ENCODE measurements around the gene SBK3. TPM values are rescaled to one million over a fixed set of nuclear protein-coding genes. Genes with fewer than 3 reads are reported as not detected.

The SBK3 gene
- total RNA-seq, 2 experiments from 2014 or later = not detected

DNA sequence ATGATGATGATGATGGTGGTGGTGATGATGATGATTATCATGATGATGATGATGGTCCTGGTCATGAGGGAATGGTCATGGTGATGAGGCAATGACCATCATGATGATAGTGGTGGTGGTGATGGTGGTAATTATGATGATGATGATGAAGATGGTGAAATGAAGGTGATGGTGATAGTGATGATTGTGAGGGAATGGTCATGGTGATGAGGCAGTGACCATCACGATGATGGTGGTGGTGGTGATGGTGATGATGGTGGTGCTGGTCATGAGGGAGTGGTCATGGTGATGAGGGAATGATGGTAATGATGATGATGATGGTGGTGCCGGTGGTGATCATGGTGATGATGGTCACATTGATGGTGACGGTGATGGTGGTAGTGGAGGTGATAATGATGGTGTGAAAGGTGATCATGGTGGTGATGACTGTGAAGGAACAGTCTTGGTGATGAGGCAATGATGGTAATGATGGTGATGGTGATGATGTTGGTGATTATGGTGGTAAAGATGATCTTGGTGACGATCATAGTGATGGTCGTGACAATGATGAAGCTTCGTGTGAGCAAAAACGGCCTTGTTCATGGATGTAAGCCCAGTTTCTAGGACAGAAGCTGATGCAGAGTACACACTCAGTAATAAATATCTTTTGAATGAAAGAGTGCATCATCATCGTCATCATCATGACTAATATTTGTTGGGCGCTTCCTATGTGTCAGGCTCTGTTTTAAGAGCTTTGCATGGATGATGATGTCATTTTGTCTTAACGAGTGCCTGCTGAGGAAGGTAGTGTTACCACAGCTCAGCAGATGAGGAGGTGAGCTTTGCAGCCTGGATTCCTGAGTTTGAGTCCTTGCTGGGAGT lies 25.7 kb downstream of the SBK3 start:
- intact Hi-C loops (cut with micrococcal nuclease) = loop anchor here (10.0 kb wide), 1 partner anchor 285 kb away; no protein-coding TSS in a partner anchor
- H3K27ac Mint-ChIP-seq = no peak overlapping the region
- H3K36me3 Mint-ChIP-seq = no peaks in the 10 kb centered on the region
- H3K9me3 Mint-ChIP-seq = no peaks in the 10 kb centered on the region
- ChIA-PET CTCF (interaction anchor here (1.1 to 1.2 kb wide), 2 partner anchors 16 to 112 kb away, joined by 3 to 11 read pairs; no protein-coding TSS in a partner anchor), POLR2A (no interaction called here)
- no peak for DNase-seq
- no peak overlapping the region for H3K4me3 Mint-ChIP-seq
- no peaks in the 10 kb centered on the region for H3K27me3 Mint-ChIP-seq
- H3K4me1 Mint-ChIP-seq (ENCODE audit: low read depth) = peaks cover 3% of the 10 kb centered on the region

DNA sequence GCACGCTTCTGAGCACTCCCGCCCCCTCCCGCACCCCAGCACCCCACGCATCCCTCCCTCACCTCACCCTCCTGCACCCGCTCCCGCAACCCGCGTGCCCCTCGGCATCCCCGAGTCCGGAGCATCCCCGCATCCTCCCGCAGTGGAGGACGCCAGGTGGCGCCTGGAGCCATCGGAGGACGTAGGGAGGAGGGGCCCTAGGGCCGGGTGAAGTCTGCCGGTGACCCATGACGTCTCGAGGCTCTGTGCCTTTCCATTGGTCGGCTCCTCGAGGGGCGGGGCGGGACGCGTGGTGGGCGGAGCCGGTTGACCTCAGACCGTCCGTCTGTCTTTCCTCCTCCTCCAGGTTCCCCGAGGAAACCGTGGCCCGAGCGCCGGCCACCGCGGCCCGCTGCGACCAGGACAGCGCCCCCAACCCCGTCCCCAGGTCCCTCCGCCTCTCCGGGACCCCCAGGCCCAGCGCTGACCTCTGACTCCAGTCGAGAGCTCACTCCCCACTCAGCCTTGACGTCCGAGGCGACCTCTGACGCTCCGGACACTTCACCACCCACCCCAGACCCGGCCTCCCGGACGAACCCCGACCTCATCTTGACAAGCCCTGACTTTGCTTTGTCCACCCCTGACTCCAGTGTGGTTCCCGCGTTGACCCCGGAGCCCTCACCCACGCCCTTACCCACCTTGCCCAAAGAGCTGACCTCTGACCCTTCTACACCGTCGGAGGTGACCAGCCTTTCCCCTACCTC lies 28.3 kb downstream of the SBK3 start:
- no peaks in the 10 kb centered on the region for H3K9me3 Mint-ChIP-seq
- H3K4me1 Mint-ChIP-seq (ENCODE audit: low read depth) = peaks cover 3% of the 10 kb centered on the region
- H3K27me3 Mint-ChIP-seq = peaks cover 11% of the 10 kb centered on the region
- peak overlapping the region; percentile 64 for H3K4me3 Mint-ChIP-seq
- CTCF ChIA-PET = interaction anchor here (0.7 to 1.9 kb wide), 8 partner anchors 12 to 136 kb away, joined by 3 to 19 read pairs (median 6); partner anchors contain the start of genes ZNF784 and ZNF865
- H3K27ac Mint-ChIP-seq = no peak overlapping the region
- H3K36me3 Mint-ChIP-seq = no peaks in the 10 kb centered on the region
- DNase-seq = peak; percentile 93
- POLR2A ChIA-PET = no interaction called here
- intact Hi-C loops (cut with micrococcal nuclease) = loop anchor here (1.0 to 10.0 kb wide), 3 partner anchors 89 to 288 kb away; no protein-coding TSS in a partner anchor

DNA sequence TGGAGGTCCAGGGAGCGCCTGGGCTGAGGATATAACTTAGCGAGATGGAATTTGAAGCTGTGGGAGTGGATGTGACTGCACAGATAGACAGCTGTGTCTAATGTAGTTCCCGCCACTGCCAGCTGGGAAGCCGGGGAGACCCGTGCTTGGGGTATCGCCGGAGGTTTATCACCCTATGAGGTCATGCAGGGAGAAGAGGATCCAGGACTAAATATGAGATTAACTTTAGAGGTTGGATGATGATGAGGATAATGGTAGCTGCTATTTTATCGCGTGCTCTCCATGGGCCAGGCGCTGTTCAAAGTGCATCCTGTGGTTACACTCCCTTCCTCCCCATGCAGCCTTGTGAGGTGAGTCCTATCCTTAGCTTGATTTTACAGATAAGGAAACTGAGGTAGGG lies 37.2 kb downstream of the SBK3 start:
- ChIA-PET CTCF (interaction anchor here (1.7 kb wide), 1 partner anchor 41 kb away, joined by 6 read pairs; no protein-coding TSS in a partner anchor), POLR2A (no interaction called here)
- peaks cover 2% of the 10 kb centered on the region for H3K36me3 Mint-ChIP-seq
- no peak overlapping the region for H3K27ac Mint-ChIP-seq
- H3K4me3 Mint-ChIP-seq = no peak overlapping the region
- intact Hi-C loops (cut with micrococcal nuclease) = no loop called here
- peaks cover 25% of the 10 kb centered on the region for H3K27me3 Mint-ChIP-seq
- H3K9me3 Mint-ChIP-seq = no peaks in the 10 kb centered on the region
- H3K4me1 Mint-ChIP-seq (ENCODE audit: low read depth) = peaks cover 11% of the 10 kb centered on the region
- DNase-seq = no peak

DNA sequence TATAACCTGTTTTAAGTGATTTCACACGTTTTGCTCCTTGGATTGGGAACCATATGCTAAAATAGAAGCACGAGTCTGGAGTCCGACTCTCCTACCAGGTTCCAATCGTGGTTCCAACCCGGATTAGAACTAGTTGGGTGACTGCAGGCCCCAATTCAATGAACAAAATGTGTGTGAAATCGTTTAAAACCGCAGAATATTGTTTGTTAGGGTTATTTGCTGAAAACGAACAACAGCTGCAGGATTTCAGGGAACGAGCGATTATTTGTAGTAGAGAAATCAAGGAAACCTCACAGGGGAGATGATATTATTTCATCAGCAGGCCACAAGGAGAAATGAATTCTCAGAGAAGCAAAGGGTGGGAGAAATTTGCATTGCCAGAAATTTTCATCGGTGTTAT lies 40.4 kb downstream of the SBK3 start:
- Mint-ChIP-seq H3K4me1 (ENCODE audit: low read depth) (peaks cover 18% of the 10 kb centered on the region), H3K27me3 (peaks cover 11% of the 10 kb centered on the region), H3K36me3 (peaks cover 2% of the 10 kb centered on the region), H3K4me3 (no peak overlapping the region), H3K27ac (no peak overlapping the region), H3K9me3 (no peaks in the 10 kb centered on the region)
- no peak for DNase-seq
- POLR2A ChIA-PET = interaction anchor here (1.5 kb wide), 1 partner anchor 18 kb away, joined by 5 read pairs; no protein-coding TSS in a partner anchor
- CTCF ChIA-PET = interaction anchor here (0.8 to 3.5 kb wide), 18 partner anchors 10 to 364 kb away, joined by 3 to 93 read pairs (median 13); partner anchors contain the start of genes NAT14 and ZNF628
- intact Hi-C loops (cut with micrococcal nuclease) = loop anchor here (5.0 kb wide), 1 partner anchor 363 kb away; no protein-coding TSS in a partner anchor

DNA sequence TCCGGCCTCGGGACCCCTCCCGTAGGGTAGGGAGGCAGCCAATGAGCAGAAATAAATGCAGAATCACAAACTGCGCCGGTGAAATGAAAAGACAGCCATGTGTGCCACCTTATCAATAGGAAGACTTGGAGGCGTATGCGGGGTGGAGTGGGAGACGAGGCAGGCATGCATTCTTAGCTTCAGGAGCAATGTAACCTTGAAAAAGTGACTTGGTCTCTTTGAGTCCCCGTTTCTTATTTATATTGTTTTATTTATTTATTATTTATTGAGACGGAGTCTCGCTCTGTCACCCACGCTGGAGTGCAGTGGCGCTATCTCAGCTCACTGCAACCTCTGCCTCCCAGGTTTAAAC lies 41.1 kb downstream of the SBK3 start:
- ChIA-PET CTCF (interaction anchor here (0.6 to 3.5 kb wide), 49 partner anchors 8 to 831 kb away, joined by 3 to 93 read pairs (median 5); partner anchors contain the start of genes FIZ1, ISOC2, KMT5C and NAT14), POLR2A (interaction anchor here (0.8 to 1.5 kb wide), 4 partner anchors 17 to 132 kb away, joined by 3 to 6 read pairs (median 4); partner anchors contain the start of genes ISOC2 and ZNF628)
- intact Hi-C loops (cut with micrococcal nuclease) = loop anchor here (5.0 kb wide), 1 partner anchor 362 kb away; no protein-coding TSS in a partner anchor
- H3K27ac Mint-ChIP-seq = no peak overlapping the region
- no peak for DNase-seq
- peaks cover 2% of the 10 kb centered on the region for H3K36me3 Mint-ChIP-seq
- no peaks in the 10 kb centered on the region for H3K9me3 Mint-ChIP-seq
- peaks cover 10% of the 10 kb centered on the region for H3K27me3 Mint-ChIP-seq
- H3K4me3 Mint-ChIP-seq = peak overlapping the region; percentile 69
- peaks cover 18% of the 10 kb centered on the region for H3K4me1 Mint-ChIP-seq (ENCODE audit: low read depth)

DNA sequence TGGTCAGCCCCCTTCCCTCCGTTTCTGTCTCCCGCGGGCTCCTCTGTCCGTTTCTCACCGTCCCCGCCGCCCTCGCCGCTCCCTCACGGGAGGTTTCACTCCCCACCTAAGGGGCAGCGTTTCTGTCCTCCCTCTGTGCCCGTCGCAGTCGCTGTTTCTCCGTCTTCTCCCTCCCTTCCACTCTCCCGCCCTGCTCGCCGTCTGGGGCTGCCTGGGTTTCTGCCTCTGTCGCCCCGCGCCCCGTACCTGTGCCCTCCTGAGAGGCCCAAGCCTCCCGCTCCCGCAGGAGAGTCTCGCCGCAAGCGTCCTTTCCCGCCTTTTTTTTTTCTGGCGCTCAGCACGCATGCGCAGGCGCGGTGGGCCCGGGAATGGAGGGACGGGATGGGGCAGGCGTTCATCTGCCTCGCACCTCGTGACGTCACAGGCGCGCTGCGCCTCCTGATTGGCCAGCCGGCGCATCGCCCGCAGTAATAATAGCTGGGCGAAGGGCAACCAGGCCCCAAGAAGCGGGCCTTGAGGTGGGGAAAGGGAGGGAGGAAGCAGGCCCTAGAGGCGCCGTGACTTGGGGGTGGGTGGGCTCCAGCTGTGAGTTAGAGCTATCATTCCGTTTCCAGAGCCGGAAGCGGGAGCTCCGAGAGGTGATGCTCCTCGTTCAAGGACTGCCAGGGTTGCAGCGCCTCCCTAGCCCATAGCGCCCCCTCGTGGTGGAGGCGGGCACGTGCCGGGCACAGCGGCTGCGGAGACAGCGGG lies 41.7 kb downstream of the SBK3 start:
- Mint-ChIP-seq H3K4me1 (ENCODE audit: low read depth) (peaks cover 18% of the 10 kb centered on the region), H3K36me3 (peaks cover 2% of the 10 kb centered on the region)

DNA sequence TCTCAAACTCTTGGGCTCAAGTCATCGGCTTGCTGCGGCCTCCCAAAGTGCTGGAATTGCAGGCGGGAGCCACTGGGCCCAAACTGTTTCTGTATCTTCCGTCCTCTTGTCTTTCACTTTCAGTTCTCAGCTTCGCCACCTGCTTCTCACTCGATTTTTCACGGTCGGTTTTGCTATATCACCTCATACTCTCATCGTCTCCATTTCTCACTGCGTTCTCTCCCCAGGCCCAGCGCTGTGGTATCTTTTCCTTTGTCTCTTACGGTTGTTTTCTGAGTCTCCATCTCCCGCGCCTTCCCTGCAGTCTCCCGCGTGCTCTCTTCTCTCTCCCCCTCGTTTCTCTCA lies 42.2 kb downstream of the SBK3 start:
- peaks cover 18% of the 10 kb centered on the region for H3K4me1 Mint-ChIP-seq (ENCODE audit: low read depth)
- intact Hi-C loops (cut with micrococcal nuclease) = loop anchor here (1.0 to 5.0 kb wide), 2 partner anchors 35 to 361 kb away; no protein-coding TSS in a partner anchor

More for the DNA sequence above, 41.7 kb downstream of the SBK3 start:
- no peaks in the 10 kb centered on the region for H3K9me3 Mint-ChIP-seq
- peak overlapping the region; percentile 78 for H3K27ac Mint-ChIP-seq
- peak overlapping the region; percentile 69 for H3K4me3 Mint-ChIP-seq
- ChIA-PET CTCF (interaction anchor here (0.6 to 3.5 kb wide), 54 partner anchors 9 to 830 kb away, joined by 3 to 93 read pairs (median 5); partner anchors contain the start of genes FIZ1, ISOC2, KMT5C and NAT14), POLR2A (interaction anchor here (0.8 to 1.5 kb wide), 4 partner anchors 16 to 133 kb away, joined by 3 to 6 read pairs (median 4); partner anchors contain the start of genes ISOC2 and ZNF628)
- DNase-seq = peak; percentile 94
- H3K27me3 Mint-ChIP-seq = peaks cover 5% of the 10 kb centered on the region
- intact Hi-C loops (cut with micrococcal nuclease) = loop anchor here (1.0 to 5.0 kb wide), 2 partner anchors 35 to 361 kb away; no protein-coding TSS in a partner anchor

DNA sequence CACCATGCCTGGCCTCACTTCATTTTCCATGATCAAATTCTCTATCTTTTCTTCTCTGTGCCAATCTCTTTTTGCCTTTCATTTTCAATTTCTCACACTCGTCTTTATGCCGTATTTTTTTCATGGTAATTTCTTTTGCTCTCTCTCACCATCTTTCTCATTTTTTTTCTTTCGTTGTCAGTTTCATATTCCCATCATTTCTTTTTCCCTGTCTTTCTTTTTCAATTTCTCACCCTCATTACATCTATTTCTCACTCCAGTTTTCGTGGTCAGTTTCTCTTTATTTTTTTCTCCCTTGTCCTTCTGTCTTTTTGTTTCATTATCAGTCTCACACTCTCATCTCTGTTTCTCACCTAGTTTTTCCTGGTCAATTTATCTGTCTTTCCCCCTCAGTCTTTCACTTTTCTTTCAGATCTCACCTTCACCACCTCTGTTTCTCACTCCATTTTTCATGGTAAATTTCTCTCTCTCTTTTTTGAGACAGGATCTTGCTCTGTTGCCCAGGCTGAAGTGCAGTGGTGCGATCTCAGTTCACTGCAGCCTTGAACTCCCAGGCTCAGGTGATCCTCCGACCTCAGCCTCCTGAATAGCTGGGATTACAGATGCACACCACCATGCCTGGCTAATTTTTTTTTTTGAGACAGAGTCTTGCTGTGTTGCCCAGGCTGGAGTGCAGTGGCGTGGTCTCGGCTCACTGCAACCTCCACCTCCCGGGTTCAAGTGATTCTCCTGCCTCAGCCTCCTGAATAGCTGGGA lies 43.0 kb downstream of the SBK3 start:
- no peak overlapping the region for H3K27ac Mint-ChIP-seq
- ChIA-PET POLR2A (no interaction called here), CTCF (interaction anchor here (1.9 to 3.5 kb wide), 2 partner anchors 35 to 129 kb away, joined by 6 to 93 read pairs; no protein-coding TSS in a partner anchor)
- DNase-seq = no peak
- peaks cover 2% of the 10 kb centered on the region for H3K36me3 Mint-ChIP-seq
- intact Hi-C loops (cut with micrococcal nuclease) = loop anchor here (5.0 kb wide), 1 partner anchor 360 kb away; no protein-coding TSS in a partner anchor
- peaks cover 18% of the 10 kb centered on the region for H3K4me1 Mint-ChIP-seq (ENCODE audit: low read depth)
- H3K4me3 Mint-ChIP-seq = no peak overlapping the region
- H3K27me3 Mint-ChIP-seq = no peaks in the 10 kb centered on the region
- no peaks in the 10 kb centered on the region for H3K9me3 Mint-ChIP-seq

More for the DNA sequence above, 42.2 kb downstream of the SBK3 start:
- peaks cover 5% of the 10 kb centered on the region for H3K27me3 Mint-ChIP-seq
- DNase-seq = no peak
- peak overlapping the region; percentile 69 for H3K4me3 Mint-ChIP-seq
- H3K36me3 Mint-ChIP-seq = peaks cover 2% of the 10 kb centered on the region
- ChIA-PET CTCF (interaction anchor here (0.7 to 3.5 kb wide), 31 partner anchors 9 to 385 kb away, joined by 3 to 93 read pairs (median 7); partner anchors contain the start of genes ISOC2, KMT5C, NAT14 and ZNF524), POLR2A (interaction anchor here (1.2 kb wide), 1 partner anchor 27 kb away, joined by 6 read pairs; the partner anchor contains the start of gene ZNF628)
- no peaks in the 10 kb centered on the region for H3K9me3 Mint-ChIP-seq
- no peak overlapping the region for H3K27ac Mint-ChIP-seq

DNA sequence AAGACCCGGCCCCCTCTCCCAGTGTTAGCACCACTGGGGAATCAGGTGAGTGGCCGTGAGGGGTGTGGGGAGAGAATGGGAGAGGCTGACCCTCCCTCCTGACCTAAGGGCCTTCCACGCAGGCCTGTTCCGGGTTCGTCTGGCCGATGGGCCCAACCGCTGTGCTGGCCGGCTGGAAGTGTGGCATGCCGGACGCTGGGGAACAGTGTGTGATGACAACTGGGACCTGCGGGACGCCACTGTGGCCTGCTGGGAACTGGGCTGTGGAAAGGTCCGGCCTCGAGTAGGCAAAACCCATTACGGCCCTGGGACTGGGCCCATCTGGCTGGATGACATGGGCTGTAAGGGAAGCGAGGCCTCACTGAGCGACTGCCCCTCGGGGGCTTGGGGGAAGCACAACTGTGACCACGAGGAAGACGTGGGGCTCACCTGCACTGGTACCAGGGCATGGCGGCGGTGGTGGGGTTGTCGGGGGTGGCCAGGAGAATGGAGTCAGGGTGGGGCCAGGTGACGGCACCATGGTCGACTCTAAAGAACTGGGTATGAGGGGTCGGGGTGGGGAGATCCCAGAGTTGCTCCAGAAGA lies 44.9 kb downstream of the SBK3 start:
- intact Hi-C loops (cut with micrococcal nuclease) = loop anchor here (5.0 kb wide), 1 partner anchor 358 kb away; no protein-coding TSS in a partner anchor
- DNase-seq = no peak
- CTCF ChIA-PET = interaction anchor here (0.6 to 1.9 kb wide), 4 partner anchors 33 to 359 kb away, joined by 3 to 11 read pairs (median 6); no protein-coding TSS in a partner anchor
- POLR2A ChIA-PET = no interaction called here
- no peak overlapping the region for H3K4me3 Mint-ChIP-seq
- no peak overlapping the region for H3K27ac Mint-ChIP-seq
- peaks cover 18% of the 10 kb centered on the region for H3K4me1 Mint-ChIP-seq (ENCODE audit: low read depth)
- H3K9me3 Mint-ChIP-seq = no peaks in the 10 kb centered on the region
- H3K27me3 Mint-ChIP-seq = no peaks in the 10 kb centered on the region
- H3K36me3 Mint-ChIP-seq = peaks cover 2% of the 10 kb centered on the region

DNA sequence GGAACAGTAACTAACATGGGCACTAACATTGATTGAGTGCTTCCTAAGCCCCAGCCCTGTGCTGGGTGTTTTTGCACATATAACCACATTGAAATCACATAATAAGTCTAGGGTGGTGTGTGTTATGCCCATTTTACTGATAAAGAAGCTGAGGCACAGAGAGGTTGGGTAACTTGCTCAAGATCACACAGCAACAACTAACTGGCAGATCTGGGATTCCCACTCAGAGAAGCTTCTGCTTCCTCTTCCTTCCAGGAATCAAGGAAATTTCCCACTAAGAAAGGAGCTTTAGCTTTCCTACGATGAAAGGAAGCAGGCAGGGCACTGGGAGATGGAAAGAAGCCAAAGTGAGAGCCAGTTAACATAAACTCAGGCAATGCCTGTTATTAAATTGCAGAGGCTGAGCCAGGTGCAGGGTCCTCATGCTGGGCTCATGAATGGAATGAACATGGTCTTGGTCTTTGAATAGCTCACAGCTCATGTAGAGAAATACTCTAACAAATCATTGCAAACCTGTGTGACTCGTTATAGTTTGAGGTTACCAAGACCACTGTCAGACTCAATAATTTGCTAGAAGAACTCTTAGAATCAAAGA lies 47.0 kb downstream of the SBK3 start:
- Mint-ChIP-seq H3K9me3 (no peaks in the 10 kb centered on the region), H3K27me3 (no peaks in the 10 kb centered on the region), H3K36me3 (no peaks in the 10 kb centered on the region), H3K4me3 (no peak overlapping the region), H3K27ac (no peak overlapping the region), H3K4me1 (ENCODE audit: low read depth) (peaks cover 9% of the 10 kb centered on the region)
- no peak for DNase-seq
- intact Hi-C loops (cut with micrococcal nuclease) = no loop called here
- POLR2A ChIA-PET = no interaction called here
- CTCF ChIA-PET = interaction anchor here (0.6 kb wide), 1 partner anchor 32 kb away, joined by 3 read pairs; no protein-coding TSS in a partner anchor
